GM10248 (cell line): Measurements from ENCODE around the gene COL6A3.

Source experiments
- CTCF ChIA-PET: fragments of 300-600 bp; sonication (Branson Sonifier 250); formaldehyde crosslinking; extraction: SDS; loops from one replicate; lab custom pipeline; 2021; ENCODE audit warnings: antibody characterized with exemption; lab: Yijun Ruan, JAX
- POLR2A ChIA-PET: fragments of 350-650 bp; sonication (Branson Sonifier 250); formaldehyde crosslinking; extraction: SDS; loops from one replicate; lab custom pipeline; 2020; ENCODE audit warnings: antibody characterized with exemption; lab: Yijun Ruan, JAX
- DNase-seq: peaks from one replicate; pipeline ENCODE4 v3.0.0; 2012; ENCODE audit errors: extremely low spot score
- CTCF ChIP-seq: IDR thresholded peaks from 2 replicates; pipeline ENCODE4 v1.5.1; 2012; ENCODE audit warnings: mild to moderate bottlenecking, low read depth; ENCODE audit errors: extremely low read depth, missing control alignments, control extremely low read depth

Gene COL6A3

DNA sequence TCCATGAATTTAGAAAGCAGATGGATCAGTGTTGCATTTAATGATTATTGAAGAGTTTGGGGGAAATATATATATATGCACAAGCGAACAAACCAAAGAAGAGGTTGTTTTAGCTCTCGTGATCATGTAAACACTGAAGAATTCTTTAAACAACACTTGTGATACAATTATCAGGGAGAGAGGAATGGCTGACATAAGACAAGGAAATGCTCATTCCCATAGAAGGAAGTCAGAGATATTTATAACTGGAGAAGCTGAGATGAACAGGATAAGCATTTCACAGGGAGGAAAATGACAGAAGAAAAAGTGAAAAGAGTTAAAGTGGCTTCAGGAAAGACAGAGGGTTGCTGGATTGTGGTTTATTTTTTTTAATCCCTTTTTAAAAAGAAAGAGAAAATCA is 10.6 kb upstream of the COL6A3 start:
- DNase-seq: no peak
- ChIA-PET POLR2A (no interaction called here), CTCF (interaction anchor here (1.6 kb wide), 1 partner anchor 51 kb away, joined by 5 read pairs; no protein-coding TSS in a partner anchor)
- TF ChIP-seq CTCF: no peak

DNA sequence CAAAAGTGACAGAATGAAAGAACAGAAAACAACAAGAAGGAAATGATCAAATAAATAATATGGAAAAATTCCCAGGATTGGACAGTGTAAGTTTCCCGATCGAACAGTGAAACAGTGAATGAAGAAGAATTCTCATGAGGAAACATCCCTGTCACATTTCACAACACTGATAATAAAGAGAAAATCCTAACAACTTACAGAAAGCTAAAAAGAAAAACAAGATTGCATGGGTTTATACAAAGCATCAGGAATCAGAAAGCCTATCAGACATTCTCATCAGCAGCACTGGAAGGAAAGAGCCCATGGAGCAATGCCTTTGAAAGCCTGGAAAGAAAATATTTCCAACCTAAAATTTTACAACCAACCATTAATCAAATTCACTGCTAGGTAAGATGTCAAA is 9.9 kb upstream of the COL6A3 start:
- POLR2A ChIA-PET: no interaction called here
- no peak for DNase-seq
- CTCF ChIA-PET: interaction anchor here (1.6 kb wide), 1 partner anchor 51 kb away, joined by 5 read pairs; no protein-coding TSS in a partner anchor
- no peak for TF ChIP-seq CTCF

GRCh38 chr2:237422309-237422708 is 8.3 kb upstream of the COL6A3 start:
- no peak for DNase-seq
- no peak for TF ChIP-seq CTCF
- ChIA-PET CTCF (interaction anchor here (0.8 to 4.9 kb wide), 17 partner anchors 8 to 179 kb away, joined by 3 to 28 read pairs (median 6); no protein-coding TSS in a partner anchor), POLR2A (no interaction called here)

DNA sequence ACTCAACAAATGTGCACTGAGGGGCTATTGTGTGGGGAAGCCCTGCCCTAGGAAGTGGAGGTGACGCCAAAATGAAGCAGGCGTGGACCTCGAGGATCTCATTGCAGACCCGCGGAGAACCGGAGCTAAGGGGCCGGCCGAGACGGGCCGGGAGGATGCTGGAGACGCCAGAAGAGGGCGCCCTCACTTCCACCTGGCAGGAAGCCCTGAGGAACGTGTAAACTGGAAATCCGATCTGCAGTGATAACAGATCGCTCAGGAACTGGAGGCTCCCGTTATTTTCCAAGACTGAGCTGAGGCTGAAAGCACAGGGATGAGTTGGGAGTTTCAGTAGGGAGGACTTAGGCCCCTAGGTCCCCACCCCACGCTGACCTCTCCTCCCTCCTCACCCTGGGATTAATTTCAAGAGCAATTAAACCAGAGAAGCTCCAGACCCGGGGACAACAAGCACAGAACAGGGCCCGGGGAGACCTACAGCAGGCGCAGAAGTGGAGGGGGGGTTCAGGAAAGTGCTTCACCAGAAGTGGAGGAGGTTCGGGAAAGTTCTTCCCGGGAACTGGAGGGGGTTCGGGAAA is 7.7 kb upstream of the COL6A3 start:
- peak; percentile 68 for DNase-seq
- CTCF ChIA-PET: interaction anchor here (0.7 to 4.9 kb wide), 28 partner anchors 8 to 288 kb away, joined by 3 to 28 read pairs (median 4); no protein-coding TSS in a partner anchor
- TF ChIP-seq CTCF: peak; percentile 58
- POLR2A ChIA-PET: no interaction called here

- CTCF ChIA-PET: interaction anchor here (2.0 to 4.9 kb wide), 2 partner anchors 8 to 57 kb away, joined by 8 to 28 read pairs; no protein-coding TSS in a partner anchor
- no peak for TF ChIP-seq CTCF
- POLR2A ChIA-PET: no interaction called here
- DNase-seq: no peak
Observed at GRCh38 chr2:237418300-237418699, 4.3 kb upstream of the COL6A3 start.

DNA sequence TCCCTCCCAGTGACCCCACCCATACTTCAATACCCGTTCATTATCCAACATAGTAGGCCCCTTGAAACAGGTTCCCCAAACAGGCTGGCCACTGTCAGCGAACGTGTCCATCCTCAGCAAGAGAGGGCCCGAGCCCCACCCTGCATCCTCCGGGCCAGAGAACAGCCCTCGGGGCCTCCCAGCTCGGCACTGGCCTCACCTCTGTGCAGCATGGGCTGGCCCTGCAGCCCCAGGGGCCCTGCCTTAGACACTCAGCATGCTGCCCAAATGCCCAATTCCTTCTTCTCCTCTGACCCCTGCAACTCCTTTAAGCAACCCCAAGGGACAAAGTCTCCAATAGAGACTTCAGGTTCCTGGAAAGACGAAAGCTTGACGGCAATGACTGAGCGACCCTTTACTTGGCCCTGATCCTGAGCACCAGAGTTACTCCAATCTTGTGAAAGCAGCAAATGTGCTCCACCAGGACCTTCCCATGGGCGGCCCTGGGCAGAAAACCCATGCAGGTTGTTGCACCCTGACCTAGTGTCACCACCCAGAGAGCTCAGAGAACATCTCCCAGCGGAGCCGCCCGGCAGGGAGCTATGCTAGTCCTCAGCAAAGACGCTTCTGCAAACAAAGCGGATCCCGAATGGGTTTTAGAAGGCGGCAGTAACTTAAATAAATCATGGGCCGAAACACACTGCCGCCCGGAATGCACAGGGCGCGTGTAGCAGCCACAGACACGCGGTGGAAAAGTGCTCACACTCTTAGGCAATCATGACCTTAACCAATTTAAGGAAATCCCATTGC is 782 bp downstream of the COL6A3 start:
- CTCF ChIA-PET: no interaction called here
- no peak for DNase-seq
- TF ChIP-seq CTCF: no peak
- POLR2A ChIA-PET: no interaction called here
